GM12864 (cell line): Measurements from ENCODE around the gene NYAP2.

ENCODE experiments used
- DNase-seq: peaks from one replicate; pipeline ENCODE4 v3.0.0-alpha.2; 2011; ENCODE audit warnings: low read depth
- H3K4me3 ChIP-seq: 2 replicates; pipeline ENCODE4 v1.5.1; 2011; ENCODE audit warnings: mild to moderate bottlenecking, low read depth, low read length, control low read depth
- CTCF ChIP-seq: IDR thresholded peaks from 2 replicates; pipeline ENCODE4 v1.5.1; 2011; ENCODE audit warnings: low read depth, mild to moderate bottlenecking, moderate library complexity, low read length, control low read depth, inconsistent platforms; ENCODE audit errors: missing control alignments

The NYAP2 gene

GRCh38 chr2:225413786-225414185 is 14.3 kb downstream of the NYAP2 start:
- no peak overlapping the region for H3K4me3 ChIP-seq

DNA sequence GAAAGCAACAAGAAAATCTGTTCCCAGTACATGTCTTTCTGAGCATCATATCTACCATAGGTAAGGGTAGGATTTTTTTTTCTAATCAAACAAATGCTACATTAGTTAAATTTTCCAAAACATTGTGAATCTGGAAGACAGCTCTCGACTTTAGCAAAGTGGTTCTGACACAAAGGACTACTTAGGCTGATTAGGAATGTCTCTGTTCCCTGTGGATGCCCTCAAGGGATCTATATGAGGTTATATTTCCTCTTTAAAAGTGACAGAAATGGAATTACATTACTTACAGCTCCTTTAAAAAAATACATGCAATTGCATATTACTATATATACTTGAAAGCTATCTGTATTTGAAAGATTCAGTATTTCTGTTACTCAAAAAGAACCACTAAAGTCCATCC is 15.4 kb downstream of the NYAP2 start:
- no peak for TF ChIP-seq CTCF
- H3K4me3 ChIP-seq: no peak overlapping the region
- no peak for DNase-seq

More at GRCh38 chr2:225413786-225414185, 14.3 kb downstream of the NYAP2 start:
- no peak for TF ChIP-seq CTCF
- no peak for DNase-seq

- TF ChIP-seq CTCF: no peak
- DNase-seq: no peak
Observed at GRCh38 chr2:225415341-225415740, 15.8 kb downstream of the NYAP2 start.

GRCh38 chr2:225415792-225416191 is 16.3 kb downstream of the NYAP2 start:
- no peak for TF ChIP-seq CTCF
- DNase-seq: no peak

More at GRCh38 chr2:225415341-225415740, 15.8 kb downstream of the NYAP2 start:
- no peak overlapping the region for H3K4me3 ChIP-seq

GRCh38 chr2:225416616-225417367 is 17.3 kb downstream of the NYAP2 start:
- H3K4me3 ChIP-seq: no peak overlapping the region
- DNase-seq: no peak
- no peak for TF ChIP-seq CTCF

More at GRCh38 chr2:225415792-225416191, 16.3 kb downstream of the NYAP2 start:
- no peak overlapping the region for H3K4me3 ChIP-seq

DNA sequence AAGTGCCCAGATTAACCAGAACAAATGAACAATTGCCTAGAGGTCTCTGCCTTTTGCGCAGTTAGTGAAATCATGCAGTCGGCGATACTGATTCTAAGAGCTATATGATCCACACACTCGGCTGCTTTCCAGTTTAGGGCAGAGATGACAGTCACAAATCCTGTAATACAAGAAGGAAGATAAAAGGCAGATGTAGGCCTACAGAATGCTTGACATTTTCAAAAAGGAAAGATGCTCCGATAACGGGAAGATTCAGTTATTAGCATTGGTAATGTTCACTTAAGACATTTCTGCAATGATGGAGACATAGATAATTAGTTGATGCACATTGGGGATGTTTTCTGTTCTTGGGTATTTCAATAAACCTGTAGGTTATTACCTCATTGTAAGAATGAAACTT is 19.5 kb downstream of the NYAP2 start:
- no peak for TF ChIP-seq CTCF
- no peak for DNase-seq
- no peak overlapping the region for H3K4me3 ChIP-seq

DNA sequence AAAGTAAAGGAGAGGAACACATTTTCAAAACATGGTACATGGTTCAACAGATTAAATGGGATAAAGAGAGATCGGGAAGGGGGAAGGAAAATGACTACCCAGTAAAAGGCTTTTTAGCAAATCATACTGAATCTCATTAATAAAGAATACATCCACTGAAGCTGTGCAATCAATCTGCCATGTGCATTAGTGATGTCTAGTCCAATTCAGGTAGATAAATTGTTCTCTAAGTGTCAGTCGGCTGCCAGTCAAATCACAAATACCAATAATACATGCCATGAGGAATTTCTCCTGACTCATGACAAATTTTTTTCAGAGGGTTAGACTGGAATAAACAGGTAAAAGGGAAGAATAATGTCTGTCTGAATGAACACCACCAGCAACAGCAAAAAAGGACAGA is 22.6 kb downstream of the NYAP2 start:
- no peak overlapping the region for H3K4me3 ChIP-seq
- no peak for DNase-seq
- no peak for TF ChIP-seq CTCF
